GM21423 (cell line): Measurements from ENCODE around the gene KIF26B.
"Not testable (repeated sequence)": the region's sequence is repeated elsewhere in the genome, so short reads cannot be mapped to it uniquely, and the experiment has no call there.

Source experiments
- ATAC-seq: cut with Tn5 transposase; IDR thresholded peaks from one replicate; pipeline ENCODE4 v1.9.1; 2021; ENCODE audit warnings: mild to moderate bottlenecking, moderate library complexity; ENCODE audit not compliant: unreplicated experiment

Gene KIF26B

GRCh38 chr1:245311887-245312536, 157.2 kb downstream of the KIF26B start:
- ATAC-seq: no peak

- ATAC-seq: no peak
Measured at GRCh38 chr1:245313576-245313975, 158.8 kb downstream of the KIF26B start.

- no peak for ATAC-seq
Measured at GRCh38 chr1:245316784-245317183, 162.0 kb downstream of the KIF26B start.

- no peak for ATAC-seq
Measured at GRCh38 chr1:245317217-245317616, 162.4 kb downstream of the KIF26B start.

GRCh38 chr1:245319094-245319493, 164.3 kb downstream of the KIF26B start:
- ATAC-seq: no peak

GRCh38 chr1:245322673-245323072, 167.9 kb downstream of the KIF26B start:
- no peak for ATAC-seq

GRCh38 chr1:245323765-245324164, 169.0 kb downstream of the KIF26B start:
- not testable (repeated sequence) for ATAC-seq

GRCh38 chr1:245325922-245326795, 171.4 kb downstream of the KIF26B start:
- no peak for ATAC-seq

GRCh38 chr1:245327360-245327759, 172.6 kb downstream of the KIF26B start:
- ATAC-seq: no peak

- no peak for ATAC-seq
Measured at GRCh38 chr1:245327842-245328241, 173.1 kb downstream of the KIF26B start.

- no peak for ATAC-seq
Measured at GRCh38 chr1:245330951-245331350, 176.2 kb downstream of the KIF26B start.

- ATAC-seq: no peak
Measured at GRCh38 chr1:245332085-245332484, 177.3 kb downstream of the KIF26B start.

GRCh38 chr1:245332513-245332912, 177.7 kb downstream of the KIF26B start:
- no peak for ATAC-seq

GRCh38 chr1:245334235-245334634, 179.4 kb downstream of the KIF26B start:
- ATAC-seq: no peak

- ATAC-seq: no peak
Measured at GRCh38 chr1:245334827-245335490, 180.2 kb downstream of the KIF26B start.

GRCh38 chr1:245335684-245336083, 180.9 kb downstream of the KIF26B start:
- ATAC-seq: not testable (repeated sequence)

- no peak for ATAC-seq
Measured at GRCh38 chr1:245336149-245336983, 181.6 kb downstream of the KIF26B start.

GRCh38 chr1:245336984-245337355, 182.2 kb downstream of the KIF26B start:
- ATAC-seq: not testable (repeated sequence)

GRCh38 chr1:245337829-245338484, 183.2 kb downstream of the KIF26B start:
- no peak for ATAC-seq

- no peak for ATAC-seq
Measured at GRCh38 chr1:245338485-245338877, 183.7 kb downstream of the KIF26B start.
